Stimulated activated CD8-positive, alpha-beta memory T cell treated with anti-CD3 and anti-CD28 coated beads, Interleukin-7, amount 100 ng/mL, for 4 hours (primary cell): ENCODE data around the gene SRA1.
"Not testable (repeated sequence)": the region's sequence is repeated elsewhere in the genome, so short reads cannot be mapped to it uniquely, and the experiment has no call there.

Experiments
- DNase-seq, 2 donors: peaks; one replicate each; pipeline ENCODE4 v3.0.0-alpha.2; 2020; ENCODE audit warnings: low read depth in 2 of 2

SRA1 gene

DNA sequence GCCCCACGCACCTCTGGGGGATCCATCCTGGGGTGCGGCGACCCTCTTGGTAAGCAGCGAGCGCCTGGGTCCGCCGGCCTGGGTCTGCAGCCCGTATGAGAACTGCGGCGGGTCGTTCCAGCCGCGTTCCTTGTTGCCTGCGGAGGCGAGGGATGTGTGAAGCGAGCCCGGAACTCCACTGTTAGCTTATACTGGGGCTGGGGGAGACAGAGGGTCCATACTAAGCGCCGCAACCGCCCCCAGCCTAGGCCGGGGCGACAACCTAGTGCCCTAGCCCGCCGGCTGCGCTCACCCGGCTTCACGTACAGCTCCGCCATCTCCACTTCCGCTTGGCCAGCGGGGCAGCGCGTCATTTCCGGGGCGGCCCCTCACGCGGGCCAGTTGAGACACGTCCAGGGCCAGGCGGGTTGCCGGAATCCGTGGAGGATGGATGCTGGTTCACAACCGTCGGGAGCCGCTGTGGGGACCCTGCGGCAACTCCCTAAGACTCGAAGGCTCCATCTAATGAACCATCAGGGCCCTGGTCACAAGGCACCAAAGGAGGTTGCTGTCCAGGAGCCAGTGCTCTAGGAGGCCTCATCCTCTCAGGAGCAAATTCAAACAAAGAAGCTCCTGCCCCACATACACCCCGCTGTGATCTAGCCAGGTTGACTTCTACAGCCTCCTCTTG is at the start of gene SRA1:
TSS of gene SRA1 (minus strand) at position 338 of the 670 bp plus-strand sequence. CDS start at position 317, 21 bp downstream.
- DNase-seq, result peak; percentile 64 to 78

DNA sequence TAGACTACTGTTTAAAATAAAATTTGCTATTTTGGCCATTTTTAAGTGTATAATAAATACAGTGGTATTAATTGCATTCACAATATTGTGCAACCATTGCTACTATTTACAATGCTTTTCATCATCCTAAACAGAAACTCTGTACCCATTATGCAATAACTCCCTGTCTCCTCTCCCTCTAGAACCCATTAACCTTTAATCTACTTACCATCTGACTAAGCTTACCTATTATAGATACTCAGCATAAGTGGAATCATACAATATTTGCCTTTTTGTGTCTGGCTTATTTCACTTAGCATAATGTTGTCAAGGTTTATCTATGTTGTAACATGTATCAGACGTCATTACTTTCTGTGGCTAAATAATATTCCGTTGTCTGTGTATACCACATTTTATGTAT is 49.8 kb upstream of the SRA1 start:
- no peak for DNase-seq

GRCh38 chr5:140605879-140606278 is 48.6 kb upstream of the SRA1 start:
- no peak for DNase-seq

GRCh38 chr5:140603734-140604133 is 46.5 kb upstream of the SRA1 start:
- no peak for DNase-seq

GRCh38 chr5:140603446-140603698 is 46.1 kb upstream of the SRA1 start:
- not testable (repeated sequence) for DNase-seq

DNA sequence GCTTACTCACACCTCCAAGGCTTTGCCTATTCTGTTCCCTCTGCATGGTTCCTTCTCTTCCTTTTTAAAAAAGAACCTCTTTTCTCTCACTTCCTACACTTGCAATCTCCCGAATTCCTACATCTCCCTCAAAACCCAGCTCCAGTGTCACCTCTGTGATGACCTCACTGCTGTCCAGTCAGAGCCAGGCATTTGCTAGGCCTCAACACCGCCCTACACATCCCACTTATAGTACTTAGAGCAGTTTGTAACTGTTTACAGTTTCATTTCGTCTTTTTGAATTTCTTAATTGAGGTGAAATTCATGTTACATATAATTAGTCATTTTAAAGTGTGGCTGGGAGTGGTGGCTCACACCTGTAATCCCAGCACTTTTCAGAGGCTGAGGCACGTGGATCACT is 44.9 kb upstream of the SRA1 start:
- DNase-seq, result no peak

DNA sequence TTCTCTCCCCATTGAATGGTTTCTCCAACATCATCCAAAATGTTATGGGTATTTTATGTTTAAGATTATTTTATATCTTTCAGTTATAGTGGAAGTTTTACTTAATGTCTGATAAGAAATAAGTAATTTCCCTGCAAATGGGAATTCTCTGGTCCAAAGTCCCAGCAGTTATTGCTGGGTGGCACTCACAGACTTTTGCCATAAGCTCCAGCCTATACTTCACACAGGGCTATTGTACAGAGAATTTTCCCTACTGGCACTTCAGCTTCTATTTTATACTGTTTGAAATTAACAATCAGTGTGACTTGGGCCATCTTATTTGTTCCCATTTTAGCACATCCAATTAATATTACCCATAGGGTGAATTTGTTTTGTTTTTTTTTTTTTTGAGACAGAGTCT is 42.8 kb upstream of the SRA1 start:
- DNase-seq, result no peak

- DNase-seq, result no peak
These were observed 41.6 kb upstream of the SRA1 start for GRCh38 chr5:140598836-140599235.

DNA sequence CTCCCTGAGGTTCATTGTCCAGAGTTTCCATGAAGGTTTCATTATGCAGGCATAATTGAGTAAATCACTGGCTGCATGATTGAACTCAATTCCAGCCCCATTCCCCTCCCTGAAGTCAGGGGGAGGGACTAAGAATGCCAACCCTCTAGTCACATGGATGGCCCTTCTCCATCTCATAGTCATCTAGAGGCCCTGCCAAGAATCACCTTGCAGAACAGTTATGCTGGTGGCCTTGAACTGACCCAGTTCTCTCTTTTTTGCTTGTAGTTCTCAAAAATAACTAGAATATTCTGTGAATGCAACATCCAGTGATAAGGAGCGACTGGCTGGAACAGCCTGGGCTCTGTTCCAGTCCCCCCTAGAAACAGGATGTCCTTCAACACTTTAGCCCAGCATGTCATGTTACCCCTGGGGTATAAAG is 39.1 kb upstream of the SRA1 start:
- DNase-seq, result no peak

- DNase-seq, result no peak
These were observed 38.4 kb upstream of the SRA1 start for GRCh38 chr5:140595538-140596300.

DNA sequence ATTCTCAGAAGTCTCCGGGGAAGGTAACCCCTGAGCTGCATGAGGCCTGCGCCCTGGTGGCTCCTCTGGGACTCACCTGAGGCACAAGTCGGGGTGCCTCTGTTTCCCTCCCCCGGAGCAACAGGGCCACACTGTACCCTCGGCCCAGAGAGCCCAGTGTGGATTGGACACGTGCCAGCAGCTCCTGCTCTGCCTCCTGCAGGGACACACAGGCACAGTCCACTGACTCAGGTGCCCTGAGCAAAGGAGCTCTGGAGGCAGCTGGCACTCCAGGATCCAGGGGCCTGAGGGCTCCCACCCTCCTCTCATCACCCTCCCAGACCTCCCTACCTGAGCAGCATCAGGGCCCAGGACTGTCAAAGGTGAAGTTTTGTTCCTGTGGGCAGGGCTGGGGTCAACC is 36.9 kb upstream of the SRA1 start:
- no peak for DNase-seq

- DNase-seq, result not testable (repeated sequence)
These were observed 35.8 kb upstream of the SRA1 start for GRCh38 chr5:140593070-140593469.

- DNase-seq, result no peak
These were observed 34.6 kb upstream of the SRA1 start for GRCh38 chr5:140591747-140592372.

DNA sequence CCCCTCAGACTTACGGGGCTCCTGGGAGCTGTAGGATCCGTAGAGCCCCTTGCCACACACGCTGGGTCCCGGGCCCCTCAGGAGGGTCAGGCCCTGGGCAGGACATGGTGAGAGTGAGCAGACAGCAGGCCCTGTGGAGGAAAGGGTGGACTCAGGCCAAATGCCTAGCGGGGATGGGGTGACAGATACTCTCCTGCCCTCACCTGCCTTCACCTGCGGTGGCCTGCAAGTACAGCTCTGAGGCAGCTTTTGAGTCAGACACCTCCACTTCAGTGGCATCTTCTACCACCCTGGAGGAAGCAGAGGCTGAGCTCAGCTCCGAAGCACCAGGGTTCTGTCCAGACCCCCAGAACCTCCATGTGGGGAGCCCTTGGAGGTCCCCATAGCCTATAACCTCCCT is 33.6 kb upstream of the SRA1 start:
- no peak for DNase-seq

- no peak for DNase-seq
These were observed 31.2 kb upstream of the SRA1 start for GRCh38 chr5:140588311-140589070.

GRCh38 chr5:140587495-140587894 is 30.2 kb upstream of the SRA1 start:
- DNase-seq, result no peak

DNA sequence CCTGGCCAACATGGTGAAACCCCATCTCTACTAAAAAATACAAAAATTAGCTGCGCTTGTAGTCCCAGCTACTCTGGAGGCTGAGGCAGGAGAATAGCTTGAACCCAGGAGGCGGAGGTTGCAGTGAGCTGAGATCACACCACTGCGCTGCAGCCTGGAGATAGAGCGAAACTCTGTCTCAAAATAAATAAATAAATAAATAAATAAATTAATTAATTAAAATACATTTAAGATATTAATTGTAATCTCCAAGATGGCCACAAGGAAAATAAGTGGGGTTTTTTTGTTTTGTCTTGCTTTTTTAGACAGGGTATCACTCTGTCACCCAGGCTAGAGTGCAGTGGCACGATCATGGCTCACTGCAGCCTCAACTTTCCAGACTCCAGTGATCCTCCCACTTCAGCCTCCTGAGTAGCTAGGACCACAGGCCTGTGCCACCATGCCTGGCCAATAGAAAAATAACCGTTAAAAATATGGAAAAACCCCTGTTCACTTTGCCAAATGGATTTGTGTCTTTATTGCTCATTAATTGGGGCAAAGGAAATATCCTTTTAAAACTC is 22.0 kb upstream of the SRA1 start:
- not testable (repeated sequence) for DNase-seq

- no peak for DNase-seq
These were observed 19.5 kb upstream of the SRA1 start for GRCh38 chr5:140576776-140577201.

GRCh38 chr5:140575309-140575708 is 18.0 kb upstream of the SRA1 start:
- DNase-seq, result no peak

DNA sequence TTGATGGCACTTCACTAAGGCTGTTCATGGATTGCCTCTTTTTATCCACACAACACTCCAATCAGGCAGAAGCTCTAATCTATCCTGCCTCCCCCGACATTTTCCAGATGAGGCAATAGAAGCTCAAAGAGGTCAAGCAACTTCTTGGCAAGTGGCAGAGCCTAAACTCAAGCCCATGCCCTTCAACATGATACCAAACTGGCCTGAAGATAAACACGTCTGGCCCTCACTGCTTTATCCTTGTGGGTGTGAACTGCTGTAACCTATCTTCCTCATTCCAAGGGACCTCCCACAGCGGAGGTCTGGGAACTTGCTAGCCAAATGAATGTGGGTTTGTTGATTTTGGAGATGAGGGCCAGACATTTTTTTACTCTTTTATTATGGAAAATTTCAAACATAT is 16.9 kb upstream of the SRA1 start:
- DNase-seq, result no peak

DNA sequence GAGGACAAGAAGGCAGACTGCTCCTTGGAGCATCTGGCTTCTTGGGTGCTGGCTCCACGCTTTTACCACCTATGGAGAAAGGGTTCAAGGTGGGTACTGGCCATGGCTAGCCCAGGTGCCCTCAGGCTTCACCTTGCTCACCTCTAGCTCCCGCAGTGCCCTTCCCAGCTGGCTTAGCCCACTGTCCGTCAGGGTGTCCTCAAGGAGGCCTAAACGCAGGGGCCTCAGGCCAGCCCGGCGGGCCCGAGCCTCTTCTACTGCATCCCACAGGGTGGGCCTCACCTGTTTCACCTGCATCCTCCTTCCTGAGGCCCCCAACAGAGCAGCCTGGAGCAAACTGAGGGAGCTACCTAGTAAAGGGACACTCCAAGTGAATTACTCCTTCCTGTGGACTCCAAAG is 16.4 kb upstream of the SRA1 start:
- no peak for DNase-seq

DNA sequence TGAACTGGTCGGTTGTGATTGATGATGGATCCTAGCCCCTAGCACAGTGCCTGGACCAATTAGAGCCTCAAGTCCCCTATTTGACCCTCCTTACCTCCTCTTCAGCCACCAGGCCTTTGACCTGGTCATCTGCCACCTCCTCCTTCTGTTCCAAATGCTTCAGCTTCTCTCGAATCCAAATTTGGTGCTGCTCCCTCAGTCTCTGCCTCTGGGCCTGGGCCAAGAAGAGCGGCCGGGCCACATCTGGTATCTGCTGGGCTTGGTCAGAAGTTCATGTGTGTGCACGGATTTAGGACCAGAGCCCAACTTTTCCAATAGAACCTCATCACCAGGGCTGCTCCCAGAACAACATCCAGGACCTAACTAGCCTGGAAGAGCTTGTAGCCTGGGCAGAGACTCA is 13.8 kb upstream of the SRA1 start:
- no peak for DNase-seq
